ENCODE measurements around the gene NCKAP5L. TPM values are rescaled to one million over a fixed set of nuclear protein-coding genes. Genes with fewer than 3 reads are reported as not detected.

NCKAP5L gene
- polyA plus RNA-seq, 1 donor (not counting 4 experiments of a cell fraction or from before 2014, with no cell fraction given) = 3.9 TPM

DNA sequence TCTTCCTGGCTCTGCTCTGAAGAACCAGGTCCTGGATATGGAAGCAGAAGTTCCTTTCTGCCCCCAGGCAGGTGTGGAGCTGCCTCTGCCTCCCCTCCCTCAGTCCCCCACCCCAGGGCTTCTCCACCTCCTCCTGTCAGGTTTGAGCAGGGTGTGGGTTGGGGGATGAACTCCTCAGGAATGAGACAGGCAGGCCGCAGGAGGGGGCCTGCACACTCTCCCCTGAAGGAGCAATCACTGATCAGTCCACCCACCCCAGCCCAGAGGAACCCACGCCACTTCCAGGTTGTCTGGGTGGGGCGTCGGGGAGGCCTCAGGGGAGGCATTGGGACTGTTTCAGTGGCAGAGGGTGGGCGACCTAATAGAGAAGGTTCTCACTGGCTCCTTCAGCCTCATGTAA lies 48.9 kb upstream of the NCKAP5L start:
- DNase-seq (ENCODE audit: low read depth, low spot score) = no peak
- peaks cover 3% of the 10 kb centered on the region for H3K9me3 ChIP-seq (ENCODE audit: control insufficient read depth, low read depth, low read length)

DNA sequence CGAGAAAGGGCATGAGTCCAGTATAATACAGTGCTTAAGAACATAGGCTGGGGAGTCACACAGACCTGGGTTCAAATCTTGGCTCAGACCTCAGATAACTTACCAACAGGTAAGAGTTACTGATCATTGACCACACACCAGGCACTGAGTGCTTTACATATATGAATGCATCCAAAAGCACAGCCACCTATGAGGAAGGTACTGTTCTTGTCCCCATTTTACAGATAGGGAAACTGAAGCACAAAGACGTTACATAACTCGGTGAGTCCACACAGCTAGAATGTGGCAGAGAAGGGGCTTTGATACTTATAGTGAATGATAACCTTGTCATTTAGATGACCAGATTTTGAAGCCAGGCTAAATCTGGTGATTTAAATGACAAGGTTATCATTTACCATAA lies 47.9 kb upstream of the NCKAP5L start:
- no peak overlapping the region for H2AFZ ChIP-seq (ENCODE audit: control insufficient read depth, low read length)
- no peaks in the 10 kb centered on the region for H3K9me1 ChIP-seq (ENCODE audit: control insufficient read depth, extremely low read depth, insufficient read depth, low read length)
- no peaks in the 10 kb centered on the region for H3K4me1 ChIP-seq (ENCODE audit: control insufficient read depth, extremely low read depth, insufficient read depth, low read length)
- FAIRE-seq (no peak), DNase-seq (ENCODE audit: low read depth, low spot score) (no peak)
- no peaks in the 10 kb centered on the region for H3K79me2 ChIP-seq (ENCODE audit: control insufficient read depth, insufficient read depth, low read length)
- dilution Hi-C loops (cut with MboI; ENCODE audit: extremely low pct_ligation_motif_present, low sequenced_read_pairs) = no loop called here
- no peak overlapping the region for H3K9ac ChIP-seq (ENCODE audit: control insufficient read depth, extremely low read depth, insufficient read depth, low read length)
- H3K27ac ChIP-seq (ENCODE audit: control insufficient read depth, insufficient read depth, low read length) = no peak overlapping the region
- H3K9me3 ChIP-seq (ENCODE audit: control insufficient read depth, low read depth, low read length) = peaks cover 3% of the 10 kb centered on the region
- H3K4me2 ChIP-seq (ENCODE audit: control insufficient read depth, extremely low read depth, insufficient read depth, low read depth, low read length) = no peak overlapping the region
- H4K20me1 ChIP-seq (ENCODE audit: control insufficient read depth, extremely low read depth, insufficient read depth, low read length) = no peaks in the 10 kb centered on the region
- TF ChIP-seq, protein P1, sequence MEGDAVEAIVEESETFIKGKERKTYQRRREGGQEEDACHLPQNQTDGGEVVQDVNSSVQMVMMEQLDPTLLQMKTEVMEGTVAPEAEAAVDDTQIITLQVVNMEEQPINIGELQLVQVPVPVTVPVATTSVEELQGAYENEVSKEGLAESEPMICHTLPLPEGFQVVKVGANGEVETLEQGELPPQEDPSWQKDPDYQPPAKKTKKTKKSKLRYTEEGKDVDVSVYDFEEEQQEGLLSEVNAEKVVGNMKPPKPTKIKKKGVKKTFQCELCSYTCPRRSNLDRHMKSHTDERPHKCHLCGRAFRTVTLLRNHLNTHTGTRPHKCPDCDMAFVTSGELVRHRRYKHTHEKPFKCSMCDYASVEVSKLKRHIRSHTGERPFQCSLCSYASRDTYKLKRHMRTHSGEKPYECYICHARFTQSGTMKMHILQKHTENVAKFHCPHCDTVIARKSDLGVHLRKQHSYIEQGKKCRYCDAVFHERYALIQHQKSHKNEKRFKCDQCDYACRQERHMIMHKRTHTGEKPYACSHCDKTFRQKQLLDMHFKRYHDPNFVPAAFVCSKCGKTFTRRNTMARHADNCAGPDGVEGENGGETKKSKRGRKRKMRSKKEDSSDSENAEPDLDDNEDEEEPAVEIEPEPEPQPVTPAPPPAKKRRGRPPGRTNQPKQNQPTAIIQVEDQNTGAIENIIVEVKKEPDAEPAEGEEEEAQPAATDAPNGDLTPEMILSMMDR (optimal IDR thresholded peaks at IDR 0.05 in 1 of 3, IDR thresholded peaks at IDR 0.05 in 1 of 3, conservative IDR thresholded peaks at IDR 0.05 in 1 of 3; ENCODE audit: extremely low read depth in 1 of 3, insufficient read depth in 2 of 3, low read length in 3 of 3) = no peak
- no peak for TF ChIP-seq EZH2 (IDR thresholded peaks at IDR 0.05; ENCODE audit: low read length)
- H3K4me3 ChIP-seq (ENCODE audit: control insufficient read depth in 2 of 3, extremely low read depth in 1 of 3, insufficient read depth in 2 of 3, low read depth in 1 of 3, low read length in 3 of 3) = no peak overlapping the region
- no peaks in the 10 kb centered on the region for H3K36me3 ChIP-seq (ENCODE audit: control insufficient read depth in 2 of 2, extremely low read depth in 1 of 2, insufficient read depth in 2 of 2, low read length in 2 of 2)
- peaks cover 8% of the 10 kb centered on the region for H3K27me3 ChIP-seq (ENCODE audit: control insufficient read depth, extremely low read depth, insufficient read depth, low read length)

More for the DNA sequence above, 48.9 kb upstream of the NCKAP5L start:
- Histone ChIP-seq H3K27ac (ENCODE audit: control insufficient read depth, insufficient read depth, low read length) (no peak overlapping the region), H3K9me1 (ENCODE audit: control insufficient read depth, extremely low read depth, insufficient read depth, low read length) (no peaks in the 10 kb centered on the region), H3K4me3 (ENCODE audit: control insufficient read depth in 2 of 3, extremely low read depth in 1 of 3, insufficient read depth in 2 of 3, low read depth in 1 of 3, low read length in 3 of 3) (no peak overlapping the region), H3K4me1 (ENCODE audit: control insufficient read depth, extremely low read depth, insufficient read depth, low read length) (no peaks in the 10 kb centered on the region), H4K20me1 (ENCODE audit: control insufficient read depth, extremely low read depth, insufficient read depth, low read length) (no peaks in the 10 kb centered on the region), H2AFZ (ENCODE audit: control insufficient read depth, low read length) (no peak overlapping the region), H3K36me3 (ENCODE audit: control insufficient read depth in 2 of 2, extremely low read depth in 1 of 2, insufficient read depth in 2 of 2, low read length in 2 of 2) (no peaks in the 10 kb centered on the region), H3K79me2 (ENCODE audit: control insufficient read depth, insufficient read depth, low read length) (no peaks in the 10 kb centered on the region), H3K9ac (ENCODE audit: control insufficient read depth, extremely low read depth, insufficient read depth, low read length) (no peak overlapping the region), H3K27me3 (ENCODE audit: control insufficient read depth, extremely low read depth, insufficient read depth, low read length) (peaks cover 8% of the 10 kb centered on the region), H3K4me2 (ENCODE audit: control insufficient read depth, extremely low read depth, insufficient read depth, low read depth, low read length) (no peak overlapping the region)
- TF ChIP-seq EZH2 (IDR thresholded peaks at IDR 0.05; ENCODE audit: low read length) = no peak
- TF ChIP-seq, protein P1 (optimal IDR thresholded peaks at IDR 0.05 in 1 of 3, IDR thresholded peaks at IDR 0.05 in 1 of 3, conservative IDR thresholded peaks at IDR 0.05 in 1 of 3; ENCODE audit: extremely low read depth in 1 of 3, insufficient read depth in 2 of 3, low read length in 3 of 3) = no peak
- no peak for FAIRE-seq
- dilution Hi-C loops (cut with MboI; ENCODE audit: extremely low pct_ligation_motif_present, low sequenced_read_pairs) = no loop called here
